ENCODE data around the gene TEKTIP1. TPM values are rescaled to one million over a fixed set of nuclear protein-coding genes. Genes with fewer than 3 reads are reported as not detected.

The TEKTIP1 gene
- total RNA-seq, 4 donors from 2014 or later, result 1.4 TPM; not detected in 3

GRCh38 chr19:3535981-3536380 is 3.0 kb upstream of the TEKTIP1 start:
- no peak for TF ChIP-seq CTCF (IDR thresholded peaks at IDR 0.05)
- ATAC-seq (ENCODE audit: low FRiP score) (no peak), DNase-seq (ENCODE audit: low spot score) (no peak)

- DNase-seq (ENCODE audit: low spot score), result no peak
- no peak for TF ChIP-seq CTCF (IDR thresholded peaks at IDR 0.05)
- ATAC-seq (ENCODE audit: low FRiP score), result no peak
These were observed 2.4 kb upstream of the TEKTIP1 start for GRCh38 chr19:3536429-3537100.

GRCh38 chr19:3537101-3537437 is 1.9 kb upstream of the TEKTIP1 start:
- DNase-seq (ENCODE audit: low spot score) (no peak), ATAC-seq (ENCODE audit: low FRiP score) (no peak)
- TF ChIP-seq CTCF (IDR thresholded peaks at IDR 0.05), result no peak

GRCh38 chr19:3537438-3538240 is 1.3 kb upstream of the TEKTIP1 start:
- TF ChIP-seq CTCF (IDR thresholded peaks at IDR 0.05), result no peak
- DNase-seq (ENCODE audit: low spot score) (no peak), ATAC-seq (ENCODE audit: low FRiP score) (no peak)

GRCh38 chr19:3538258-3538929 is 580 bp upstream of the TEKTIP1 start:
- TF ChIP-seq CTCF (IDR thresholded peaks at IDR 0.05), result no peak
- ATAC-seq (ENCODE audit: low FRiP score), result no peak
- DNase-seq (ENCODE audit: low spot score), result no peak

GRCh38 chr19:3539756-3540118 is 763 bp downstream of the TEKTIP1 start:
- TF ChIP-seq CTCF (IDR thresholded peaks at IDR 0.05), result no peak
- no peak for ATAC-seq (ENCODE audit: low FRiP score)

More at GRCh38 chr19:3539756-3540118, 763 bp downstream of the TEKTIP1 start:
- DNase-seq (ENCODE audit: low spot score), result no peak
